22Rv1 (cell line): ENCODE measurements around the gene PPY.

Experiments
- H3K27ac ChIP-seq: fragments of 450-650 bp; 2 replicates; pipeline ENCODE4 v1.5.1; 2017
- CTCF ChIP-seq: fragments of 450-650 bp; IDR thresholded peaks from 2 replicates; pipeline ENCODE4 v1.5.1; 2017; ENCODE audit warnings: mild to moderate bottlenecking
- ZFX ChIP-seq: fragments of 450-650 bp; IDR thresholded peaks from 2 replicates; pipeline ENCODE4 v1.6.1; 2017; ENCODE audit warnings: antibody characterized with exemption, borderline replicate concordance

Gene PPY

GRCh38 chr17:43983196-43983514 is 40.9 kb upstream of the PPY start:
- H3K27ac ChIP-seq = no peak overlapping the region
- TF ChIP-seq CTCF = no peak
- no peak for TF ChIP-seq ZFX

GRCh38 chr17:43982171-43982570 is 39.9 kb upstream of the PPY start:
- TF ChIP-seq CTCF (no peak), ZFX (no peak)
- H3K27ac ChIP-seq = no peak overlapping the region

GRCh38 chr17:43979671-43980070 is 37.4 kb upstream of the PPY start:
- TF ChIP-seq CTCF (no peak), ZFX (no peak)
- no peak overlapping the region for H3K27ac ChIP-seq

GRCh38 chr17:43979011-43979410 is 36.7 kb upstream of the PPY start:
- TF ChIP-seq ZFX = no peak
- TF ChIP-seq CTCF = no peak
- no peak overlapping the region for H3K27ac ChIP-seq

GRCh38 chr17:43978078-43978477 is 35.8 kb upstream of the PPY start:
- H3K27ac ChIP-seq = no peak overlapping the region
- TF ChIP-seq CTCF (no peak), ZFX (no peak)

GRCh38 chr17:43976963-43977837 is 34.9 kb upstream of the PPY start:
- TF ChIP-seq ZFX (no peak), CTCF (no peak)

GRCh38 chr17:43975898-43976297 is 33.6 kb upstream of the PPY start:
- H3K27ac ChIP-seq = no peak overlapping the region
- TF ChIP-seq CTCF = no peak
- TF ChIP-seq ZFX = no peak

More at GRCh38 chr17:43976963-43977837, 34.9 kb upstream of the PPY start:
- H3K27ac ChIP-seq = no peak overlapping the region
